Glutamatergic neuron (in vitro differentiated cells): ENCODE results near the gene PNCK. TPM values are rescaled to one million over a fixed set of nuclear protein-coding genes. Genes with fewer than 3 reads are reported as not detected.

ENCODE experiments used
- DNase-seq: peaks from one replicate; pipeline ENCODE4 v3.0.0; 2022
- H3K27ac Mint-ChIP-seq: one replicate; pipeline ENCODE4 v1.8.0; 2020; ENCODE audit warnings: mild to moderate bottlenecking, mixed read lengths, inconsistent platforms; ENCODE audit not compliant: unreplicated experiment
- H3K27me3 Mint-ChIP-seq: one replicate; pipeline ENCODE4 v1.8.0; 2020; ENCODE audit warnings: mild to moderate bottlenecking, moderate library complexity, mixed read lengths, inconsistent platforms; ENCODE audit not compliant: unreplicated experiment
- H3K36me3 Mint-ChIP-seq: one replicate; pipeline ENCODE4 v1.8.0; 2020; ENCODE audit warnings: mild to moderate bottlenecking, mixed read lengths, inconsistent platforms; ENCODE audit not compliant: unreplicated experiment
- H3K4me1 Mint-ChIP-seq: one replicate; pipeline ENCODE4 v1.8.0; 2020; ENCODE audit warnings: mild to moderate bottlenecking, low read depth, mixed read lengths, inconsistent platforms; ENCODE audit not compliant: unreplicated experiment
- H3K4me3 Mint-ChIP-seq: one replicate; pipeline ENCODE4 v1.8.0; 2020; ENCODE audit warnings: mild to moderate bottlenecking, mixed read lengths, inconsistent platforms; ENCODE audit not compliant: unreplicated experiment
- H3K9me3 Mint-ChIP-seq: one replicate; pipeline ENCODE4 v1.8.0; 2020; ENCODE audit warnings: mild to moderate bottlenecking, moderate library complexity, mixed read lengths, inconsistent platforms; ENCODE audit not compliant: unreplicated experiment
- CTCF ChIP-seq: fragments of 200-600 bp; sonication (generic); IDR thresholded peaks from one replicate; pipeline ENCODE4 v1.5.0; 2021; ENCODE audit not compliant: partially characterized antibody, unreplicated experiment
- total RNA-seq: library from RNA; stranded (reverse); fragmentation: NEBNext Ultra II Directional; extraction: Animal tissue kit (Norgen Biotek cat#: 25700); gene quantifications from one replicate; pipeline ENCODE4 v1.2.1, GENCODE V29; 2021; ENCODE audit not compliant: unreplicated experiment

PNCK gene
- total RNA-seq, 1 donor from 2014 or later: 4.3 TPM

GRCh38 chrX:153626863-153627674 lies 46.5 kb downstream of the PNCK start:
- no peaks in the 10 kb centered on the region for H3K4me1 Mint-ChIP-seq
- peaks cover 6% of the 10 kb centered on the region for H3K36me3 Mint-ChIP-seq
- TF ChIP-seq CTCF: no peak
- no peaks in the 10 kb centered on the region for H3K27me3 Mint-ChIP-seq
- H3K4me3 Mint-ChIP-seq: no peak overlapping the region
- H3K27ac Mint-ChIP-seq: no peak overlapping the region
- DNase-seq: no peak
- no peaks in the 10 kb centered on the region for H3K9me3 Mint-ChIP-seq

- Mint-ChIP-seq H3K4me3 (no peak overlapping the region), H3K36me3 (peaks cover 3% of the 10 kb centered on the region), H3K9me3 (no peaks in the 10 kb centered on the region), H3K27ac (no peak overlapping the region), H3K4me1 (no peaks in the 10 kb centered on the region), H3K27me3 (no peaks in the 10 kb centered on the region)
- DNase-seq: no peak
- no peak for TF ChIP-seq CTCF
Observed at GRCh38 chrX:153626025-153626633, 47.5 kb downstream of the PNCK start.

DNA sequence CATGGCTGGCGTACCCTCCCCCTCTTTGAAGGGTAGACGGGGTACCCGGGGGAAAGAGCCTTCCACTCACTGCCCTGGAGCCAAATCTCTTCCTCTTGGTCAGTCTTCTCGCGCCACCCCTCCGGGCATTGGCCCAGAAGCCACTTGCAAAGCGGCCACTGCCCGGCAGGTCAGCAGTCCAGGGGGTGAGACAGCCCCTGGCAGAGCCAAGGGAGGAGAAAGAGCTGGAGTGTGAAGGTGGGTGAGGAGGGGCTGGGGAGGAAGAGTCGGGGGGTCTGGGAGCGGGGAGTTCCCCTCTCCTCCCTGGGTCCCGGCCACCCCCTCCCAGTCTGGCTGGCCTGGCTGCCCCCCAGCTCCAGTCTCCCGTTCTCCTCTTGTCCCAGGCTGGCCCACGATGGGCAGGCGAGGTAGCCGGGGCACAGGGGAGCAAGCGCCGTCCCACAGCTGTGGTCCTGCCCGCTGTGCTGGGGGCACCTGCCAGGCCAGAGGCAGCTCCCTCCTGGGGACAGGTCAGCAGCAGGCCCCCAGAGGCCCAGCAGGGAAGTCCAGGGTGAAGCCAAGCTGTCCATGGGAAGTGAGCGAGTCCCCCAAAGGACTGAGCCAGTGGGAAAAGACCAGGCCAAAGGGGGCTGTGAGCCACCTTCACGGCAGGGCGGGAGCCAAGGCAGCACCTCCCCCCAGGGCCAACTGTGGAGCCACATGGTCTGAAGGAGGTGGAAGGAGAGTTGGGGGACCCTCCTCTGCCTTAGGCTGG lies 48.2 kb downstream of the PNCK start:
- Mint-ChIP-seq H3K4me1 (no peaks in the 10 kb centered on the region), H3K4me3 (no peak overlapping the region), H3K9me3 (no peaks in the 10 kb centered on the region), H3K36me3 (no peaks in the 10 kb centered on the region), H3K27me3 (no peaks in the 10 kb centered on the region), H3K27ac (no peak overlapping the region)
- no peak for TF ChIP-seq CTCF
- DNase-seq: no peak

DNA sequence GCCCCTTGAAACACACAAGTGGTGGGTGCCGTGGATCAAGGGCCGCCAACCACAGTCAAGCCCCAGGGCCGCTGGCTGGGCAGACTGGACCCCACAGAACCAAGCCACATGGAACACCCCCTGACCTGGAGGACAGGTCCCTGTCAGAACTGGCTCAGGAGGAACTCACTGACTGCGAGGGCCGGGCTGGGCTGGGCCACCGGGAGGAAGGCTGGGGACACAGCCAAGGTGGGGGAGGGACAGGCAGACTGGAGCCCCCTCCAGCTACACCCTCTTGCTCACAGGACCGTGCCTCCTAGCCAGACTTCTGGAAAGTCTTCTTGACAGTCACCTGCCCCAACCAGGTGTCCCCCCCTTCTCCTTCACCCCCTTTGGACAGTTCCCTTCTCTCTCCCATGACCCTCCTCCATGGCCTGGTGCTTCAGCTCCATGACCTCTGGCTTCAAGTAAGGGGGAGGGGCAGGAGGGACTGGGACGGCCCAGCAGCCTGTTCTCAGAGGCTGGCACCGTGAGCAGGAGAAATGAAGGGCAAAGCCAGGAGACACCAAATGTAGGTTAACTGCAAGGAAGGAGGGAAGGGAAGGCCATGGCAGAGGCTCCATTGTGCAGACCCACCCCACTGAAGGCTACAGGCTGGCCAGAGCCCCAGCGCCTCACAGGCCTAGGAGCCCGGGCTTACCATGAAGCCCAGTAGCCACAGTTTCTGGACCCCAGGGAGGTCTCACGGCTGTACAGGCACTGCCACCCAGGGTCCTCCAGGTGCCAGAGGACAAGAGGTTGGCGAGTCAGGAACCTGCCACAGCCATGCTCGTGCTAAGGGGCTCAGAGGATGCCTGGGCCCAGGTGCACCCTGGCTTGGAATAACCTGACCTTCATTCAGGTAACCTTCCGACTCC lies 49.2 kb downstream of the PNCK start:
- H3K4me1 Mint-ChIP-seq: no peaks in the 10 kb centered on the region
- no peaks in the 10 kb centered on the region for H3K27me3 Mint-ChIP-seq
- no peak overlapping the region for H3K4me3 Mint-ChIP-seq
- TF ChIP-seq CTCF: no peak
- H3K9me3 Mint-ChIP-seq: no peaks in the 10 kb centered on the region
- no peak overlapping the region for H3K27ac Mint-ChIP-seq
- H3K36me3 Mint-ChIP-seq: no peaks in the 10 kb centered on the region
- DNase-seq: no peak
